ENCODE measurements around the gene PLA2G2C.

Gene PLA2G2C

GRCh38 chr1:20202166-20202565 is 15.8 kb upstream of the PLA2G2C start:
- no peak for DNase-seq

GRCh38 chr1:20200966-20201365 is 14.6 kb upstream of the PLA2G2C start:
- no peak for DNase-seq

- no peak for DNase-seq
These were observed 13.5 kb upstream of the PLA2G2C start for GRCh38 chr1:20199840-20200239.

GRCh38 chr1:20199403-20199802 is 13.1 kb upstream of the PLA2G2C start:
- no peak for DNase-seq

GRCh38 chr1:20198918-20199317 is 12.6 kb upstream of the PLA2G2C start:
- no peak for DNase-seq

- DNase-seq, result no peak
These were observed 12.0 kb upstream of the PLA2G2C start for GRCh38 chr1:20198296-20198695.

GRCh38 chr1:20197329-20197791 is 11.0 kb upstream of the PLA2G2C start:
- no peak for DNase-seq

- DNase-seq, result no peak
These were observed 9.1 kb upstream of the PLA2G2C start for GRCh38 chr1:20195462-20195780.

- peak; percentile 80 for DNase-seq
These were observed 8.6 kb upstream of the PLA2G2C start for GRCh38 chr1:20194757-20195461.

GRCh38 chr1:20194224-20194623 is 7.9 kb upstream of the PLA2G2C start:
- no peak for DNase-seq

GRCh38 chr1:20192871-20193411 is 6.6 kb upstream of the PLA2G2C start:
- DNase-seq, result no peak

- no peak for DNase-seq
These were observed 6.0 kb upstream of the PLA2G2C start for GRCh38 chr1:20192364-20192763.

GRCh38 chr1:20191266-20191825 is 5.0 kb upstream of the PLA2G2C start:
- DNase-seq, result no peak

GRCh38 chr1:20190256-20191160 is 4.2 kb upstream of the PLA2G2C start:
- DNase-seq, result no peak

GRCh38 chr1:20189664-20190063 is 3.3 kb upstream of the PLA2G2C start:
- DNase-seq, result no peak

GRCh38 chr1:20188455-20188817 is 2.1 kb upstream of the PLA2G2C start:
- no peak for DNase-seq

- peak; percentile 10 for DNase-seq
These were observed 1.6 kb upstream of the PLA2G2C start for GRCh38 chr1:20187813-20188454.

GRCh38 chr1:20187103-20187812 is 940 bp upstream of the PLA2G2C start:
- peak; percentile 55 for DNase-seq

- DNase-seq, result peak; percentile 68
These were observed 1.1 kb downstream of the PLA2G2C start for GRCh38 chr1:20184997-20185833.

GRCh38 chr1:20184481-20184900 is 1.8 kb downstream of the PLA2G2C start:
- no peak for DNase-seq

GRCh38 chr1:20183616-20184271 is 2.6 kb downstream of the PLA2G2C start:
- DNase-seq, result no peak
